Calu3 (cell line): ENCODE measurements around the gene CTDP1. TPM values are rescaled to one million over a fixed set of nuclear protein-coding genes. Genes with fewer than 3 reads are reported as not detected.

Experiments used
- BruUV-seq: library from RNA; stranded (reverse); fragments of 400-500 nt; replicated peaks from 2 replicates; lab custom pipeline; 2021; lab: Mats Ljungman, UMichigan
- CTCF ChIA-PET: fragments of 300-600 bp; sonication (Branson Sonifier 250); formaldehyde crosslinking; loops from one replicate; lab custom pipeline; 2022; ENCODE audit warnings: antibody characterized with exemption; lab: Charles Lee
- DNase-seq: peaks from one replicate; pipeline ENCODE4 v3.0.0; 2022
- H3K27ac Mint-ChIP-seq: one replicate; pipeline ENCODE4 v1.8.0; 2022; ENCODE audit warnings: mixed read lengths; ENCODE audit not compliant: unreplicated experiment
- H3K27me3 Mint-ChIP-seq: one replicate; pipeline ENCODE4 v1.8.0; 2022; ENCODE audit warnings: mixed read lengths; ENCODE audit not compliant: unreplicated experiment
- H3K36me3 Mint-ChIP-seq: one replicate; pipeline ENCODE4 v1.8.0; 2022; ENCODE audit warnings: mild to moderate bottlenecking, moderate library complexity, mixed read lengths; ENCODE audit not compliant: insufficient read depth, unreplicated experiment
- H3K4me1 Mint-ChIP-seq: one replicate; pipeline ENCODE4 v1.8.0; 2022; ENCODE audit warnings: mild to moderate bottlenecking, low read depth, mixed read lengths; ENCODE audit not compliant: unreplicated experiment
- H3K4me3 Mint-ChIP-seq: one replicate; pipeline ENCODE4 v1.8.0; 2022; ENCODE audit warnings: mild to moderate bottlenecking, low read depth, moderate library complexity, mixed read lengths; ENCODE audit not compliant: unreplicated experiment
- H3K9me3 Mint-ChIP-seq: one replicate; pipeline ENCODE4 v1.8.0; 2022; ENCODE audit warnings: low read depth, mixed read lengths; ENCODE audit not compliant: unreplicated experiment
- CTCF ChIP-seq: fragments of 200-600 bp; IDR thresholded peaks from one replicate; pipeline ENCODE4 v1.8.0; 2022; ENCODE audit warnings: antibody characterized with exemption; ENCODE audit not compliant: unreplicated experiment
- intact Hi-C: fragments of 100-400 bp; cut with micrococcal nuclease; formaldehyde crosslinking; loops from one replicate; pipeline ENCODE4 v1.10.0; 2022; ENCODE audit not compliant: unreplicated experiment
- total RNA-seq: library from RNA; stranded (reverse); gene quantifications from 2 replicates; pipeline ENCODE4 v1.2.3, GENCODE V29; 2022

Gene CTDP1
- total RNA-seq, 1 experiment from 2014 or later, result 15.6 TPM

- H3K27ac Mint-ChIP-seq, result no peak overlapping the region
- no peaks in the 10 kb centered on the region for H3K4me1 Mint-ChIP-seq
- intact Hi-C loops, result no loop called here
- TF ChIP-seq CTCF, result no peak
- no peak overlapping the region for H3K4me3 Mint-ChIP-seq
- CTCF ChIA-PET, result no interaction called here
- no peaks in the 10 kb centered on the region for H3K27me3 Mint-ChIP-seq
- BruUV-seq, result no TSS peak
- H3K9me3 Mint-ChIP-seq, result peaks cover 3% of the 10 kb centered on the region
- peaks cover 5% of the 10 kb centered on the region for H3K36me3 Mint-ChIP-seq
- DNase-seq, result no peak
These were observed 26.4 kb downstream of the CTDP1 start for GRCh38 chr18:79706006-79706405.

GRCh38 chr18:79706658-79707057, 27.1 kb downstream of the CTDP1 start:
- Mint-ChIP-seq H3K27me3 (no peaks in the 10 kb centered on the region), H3K36me3 (peaks cover 5% of the 10 kb centered on the region), H3K27ac (no peak overlapping the region), H3K4me3 (no peak overlapping the region), H3K4me1 (no peaks in the 10 kb centered on the region), H3K9me3 (peaks cover 3% of the 10 kb centered on the region)
- CTCF ChIA-PET, result no interaction called here
- intact Hi-C loops, result no loop called here
- no peak for DNase-seq
- no TSS peak for BruUV-seq
- TF ChIP-seq CTCF, result no peak

- CTCF ChIA-PET, result no interaction called here
- H3K27ac Mint-ChIP-seq, result no peak overlapping the region
- no peak for TF ChIP-seq CTCF
These were observed 27.6 kb downstream of the CTDP1 start for GRCh38 chr18:79707239-79707638.

GRCh38 chr18:79707671-79708070, 28.1 kb downstream of the CTDP1 start:
- no TSS peak for BruUV-seq
- CTCF ChIA-PET, result no interaction called here
- TF ChIP-seq CTCF, result no peak
- Mint-ChIP-seq H3K9me3 (peaks cover 3% of the 10 kb centered on the region), H3K36me3 (peaks cover 5% of the 10 kb centered on the region), H3K4me3 (no peak overlapping the region), H3K4me1 (no peaks in the 10 kb centered on the region), H3K27me3 (no peaks in the 10 kb centered on the region), H3K27ac (no peak overlapping the region)
- no peak for DNase-seq
- intact Hi-C loops, result no loop called here

More at GRCh38 chr18:79707239-79707638, 27.6 kb downstream of the CTDP1 start:
- intact Hi-C loops, result no loop called here
- no peak for DNase-seq
- Mint-ChIP-seq H3K36me3 (peaks cover 5% of the 10 kb centered on the region), H3K4me3 (no peak overlapping the region), H3K27me3 (no peaks in the 10 kb centered on the region), H3K9me3 (peaks cover 3% of the 10 kb centered on the region), H3K4me1 (no peaks in the 10 kb centered on the region)
- no TSS peak for BruUV-seq
